Body of pancreas (tissue), 4 donors: Measurements from ENCODE around the gene ENTPD1. TPM values are rescaled to one million over a fixed set of nuclear protein-coding genes. Genes with fewer than 3 reads are reported as not detected.

ENCODE experiments used
- ATAC-seq: fragments of 150-250 bp; one replicate; pipeline ENCODE4 v1.9.1; 2016
- DNase-seq, 4 donors: peaks; one replicate each; pipeline ENCODE4 v3.0.0-alpha.2; 2019
- H3K27ac ChIP-seq, 4 donors: fragments of 200-600 bp; sonication (generic); 1 replicate in 3 of 4; 2 replicates in 1 of 4; pipeline versions ENCODE4 v1.5.1 to v1.6.1; 2016 to 2019; ENCODE audit warnings: mild to moderate bottlenecking in 1 of 4, mixed read lengths in 1 of 4, moderate library complexity in 1 of 4
- H3K27me3 ChIP-seq, 2 donors: fragments of 200-600 bp; sonication (generic); one replicate each; pipeline ENCODE4 v1.6.0; 2016; ENCODE audit warnings: mild to moderate bottlenecking in 1 of 2
- H3K36me3 ChIP-seq, 2 donors: fragments of 200-600 bp; sonication (generic); replicated peaks in 1 of 2; 2 replicates each; pipeline ENCODE4 v1.5.1; 2016; ENCODE audit warnings: low read depth in 2 of 2; ENCODE audit not compliant: insufficient read depth in 1 of 2
- H3K4me1 ChIP-seq: fragments of 200-600 bp; sonication (generic); one replicate; pipeline ENCODE4 v1.6.0; 2016
- H3K4me3 ChIP-seq, 2 donors: fragments of 200-600 bp; sonication (generic); 1 replicate in 1 of 2; 2 replicates in 1 of 2; pipeline ENCODE4 v1.5.1; 2016 to 2019
- H3K9me3 ChIP-seq, 3 donors: fragments of 200-600 bp; sonication (generic); 1 replicate in 2 of 3; 2 replicates in 1 of 3; pipeline ENCODE4 v1.5.1; 2016
- POLR2A ChIP-seq, 3 donors: fragments of 450-650 bp; IDR thresholded peaks; one replicate each; pipeline ENCODE4 v1.6.1; 2016; ENCODE audit warnings: antibody characterized with exemption in 3 of 3, mild to moderate bottlenecking in 2 of 3
- WGBS, 2 donors: methylation state at CpG; one replicate each; pipeline ENCODE4 v1.1.5; 2017; 5-methylcytosine and 5-hydroxymethylcytosine counted together
- intact Hi-C: fragments of 100-400 bp; cut with DNase I; formaldehyde crosslinking; loops from one replicate; pipeline ENCODE4 v1.15.1; 2023
- total RNA-seq, 2 donors: library from RNA; depleted of rRNA; stranded (reverse); fragments of >200 nt; gene quantifications; one replicate each; pipeline ENCODE4 v1.1.0, GENCODE V29; 2016
- TF ChIP-seq, protein P1 (sequence below), 7 experiments: fragments of 450-650 bp in 4 of 7; fragments of 200-600 bp in 3 of 7; sonication (generic) in 3 of 7; IDR thresholded peaks; one replicate each; pipeline ENCODE4 v1.5.1; 2016 to 2019; ENCODE audit warnings: antibody characterized with exemption in 7 of 7

Gene ENTPD1
- total RNA-seq, 2 donors from 2014 or later: 2.1 to 3.0 TPM

DNA sequence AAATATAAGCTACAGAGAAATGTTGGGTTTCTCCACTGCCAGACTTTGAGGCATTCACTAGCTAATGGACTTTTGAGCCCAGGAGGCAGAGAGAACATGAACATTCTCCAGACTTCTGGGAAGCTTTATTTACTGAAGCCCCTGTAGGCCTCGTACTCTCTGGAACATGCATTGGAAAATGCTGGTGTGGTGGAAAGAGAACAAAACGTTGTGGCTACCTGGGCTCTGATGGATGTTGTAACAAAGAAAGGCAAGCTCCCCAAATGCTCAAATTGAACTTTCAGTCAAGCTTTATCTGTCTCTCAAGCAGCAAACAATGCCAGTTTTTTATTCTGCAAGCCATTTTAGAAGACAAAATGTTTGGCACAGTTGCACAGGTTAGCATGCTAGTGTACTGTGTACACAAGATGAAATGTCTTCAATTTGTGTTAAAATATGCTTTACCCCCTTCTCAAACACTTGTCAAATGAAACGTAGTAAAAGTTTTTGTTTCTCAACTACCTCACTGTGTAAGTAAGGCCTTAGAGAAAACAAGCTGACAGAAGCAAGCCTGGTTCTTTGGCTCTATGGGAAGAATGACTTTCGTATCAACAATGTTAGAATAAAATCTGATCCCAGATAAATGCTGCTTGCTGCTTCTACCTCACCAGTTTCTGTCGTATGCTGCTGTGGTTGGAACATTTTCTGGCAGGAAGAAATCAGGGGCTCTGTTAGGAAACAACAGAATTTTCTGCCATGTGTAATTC lies 80.8 kb downstream of the ENTPD1 start:
- ATAC-seq (no peak), DNase-seq (no peak)
- Histone ChIP-seq H3K36me3 (no peaks in the 10 kb centered on the region), H3K27ac (no peak overlapping the region), H3K4me1 (no peaks in the 10 kb centered on the region), H3K4me3 (no peak overlapping the region), H3K27me3 (no peaks in the 10 kb centered on the region), H3K9me3 (no peaks in the 10 kb centered on the region)
- WGBS, 2 donors: 45 to 52% methylated on average over 5 of the region's 5 CpGs
- intact Hi-C loops: no loop called here
- TF ChIP-seq, protein P1, sequence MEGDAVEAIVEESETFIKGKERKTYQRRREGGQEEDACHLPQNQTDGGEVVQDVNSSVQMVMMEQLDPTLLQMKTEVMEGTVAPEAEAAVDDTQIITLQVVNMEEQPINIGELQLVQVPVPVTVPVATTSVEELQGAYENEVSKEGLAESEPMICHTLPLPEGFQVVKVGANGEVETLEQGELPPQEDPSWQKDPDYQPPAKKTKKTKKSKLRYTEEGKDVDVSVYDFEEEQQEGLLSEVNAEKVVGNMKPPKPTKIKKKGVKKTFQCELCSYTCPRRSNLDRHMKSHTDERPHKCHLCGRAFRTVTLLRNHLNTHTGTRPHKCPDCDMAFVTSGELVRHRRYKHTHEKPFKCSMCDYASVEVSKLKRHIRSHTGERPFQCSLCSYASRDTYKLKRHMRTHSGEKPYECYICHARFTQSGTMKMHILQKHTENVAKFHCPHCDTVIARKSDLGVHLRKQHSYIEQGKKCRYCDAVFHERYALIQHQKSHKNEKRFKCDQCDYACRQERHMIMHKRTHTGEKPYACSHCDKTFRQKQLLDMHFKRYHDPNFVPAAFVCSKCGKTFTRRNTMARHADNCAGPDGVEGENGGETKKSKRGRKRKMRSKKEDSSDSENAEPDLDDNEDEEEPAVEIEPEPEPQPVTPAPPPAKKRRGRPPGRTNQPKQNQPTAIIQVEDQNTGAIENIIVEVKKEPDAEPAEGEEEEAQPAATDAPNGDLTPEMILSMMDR (IDR thresholded peaks at IDR 0.05): no peak
- no peak for TF ChIP-seq POLR2A (IDR thresholded peaks at IDR 0.05)

DNA sequence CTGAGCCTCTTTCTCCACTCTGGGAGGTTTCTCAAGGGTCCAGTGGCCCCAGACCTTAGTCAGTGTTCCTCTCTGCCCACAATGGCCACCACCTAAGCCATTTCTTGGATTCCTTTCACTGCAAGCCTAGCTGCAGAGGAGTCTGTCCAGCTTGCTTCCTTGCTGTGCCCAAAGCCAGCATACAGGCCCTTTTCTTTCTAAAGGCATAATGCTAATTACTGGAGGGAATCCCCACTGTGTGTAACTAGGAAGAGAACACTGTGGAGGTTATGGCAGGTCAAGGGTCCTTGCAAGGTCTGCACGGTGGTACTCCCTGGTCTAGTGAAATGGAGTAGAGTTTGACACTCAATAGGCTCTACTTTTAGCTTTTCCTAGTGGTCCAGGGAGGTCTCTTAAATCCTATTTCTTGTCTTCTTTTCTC lies 81.4 kb downstream of the ENTPD1 start:
- Histone ChIP-seq H3K4me3 (no peak overlapping the region), H3K9me3 (no peaks in the 10 kb centered on the region), H3K36me3 (no peaks in the 10 kb centered on the region), H3K27ac (no peak overlapping the region), H3K27me3 (no peaks in the 10 kb centered on the region), H3K4me1 (no peaks in the 10 kb centered on the region)
- intact Hi-C loops: no loop called here
- ATAC-seq (no peak), DNase-seq (no peak)
- TF ChIP-seq, protein P1 (IDR thresholded peaks at IDR 0.05): no peak
- no peak for TF ChIP-seq POLR2A (IDR thresholded peaks at IDR 0.05)
- 58 to 59% methylated on average over 1 of the region's 1 CpG for WGBS, 2 donors

DNA sequence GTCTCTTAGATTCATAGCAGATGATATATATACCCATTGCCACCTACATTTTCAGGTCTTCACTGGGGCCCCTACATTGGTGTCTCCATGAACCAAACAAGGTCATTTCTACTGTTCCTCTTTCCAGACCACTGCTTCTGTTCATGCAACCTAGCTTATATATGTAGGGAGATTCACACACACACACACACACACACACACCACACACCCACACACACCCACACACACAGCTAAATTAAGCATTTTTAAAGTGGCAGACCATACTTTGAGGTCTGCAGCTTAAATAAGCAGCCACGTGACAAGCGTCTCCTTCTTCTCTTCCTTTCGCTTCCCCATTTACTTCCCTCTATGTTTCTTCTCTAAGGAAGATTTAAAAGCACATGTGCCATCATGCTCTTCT lies 81.8 kb downstream of the ENTPD1 start:
- Histone ChIP-seq H3K27ac (no peak overlapping the region), H3K27me3 (no peaks in the 10 kb centered on the region), H3K9me3 (no peaks in the 10 kb centered on the region), H3K4me3 (no peak overlapping the region), H3K36me3 (no peaks in the 10 kb centered on the region), H3K4me1 (no peaks in the 10 kb centered on the region)
- WGBS, 2 donors: 80 to 87% methylated on average over 3 of the region's 3 CpGs
- TF ChIP-seq, protein P1 (IDR thresholded peaks at IDR 0.05): no peak
- no peak for TF ChIP-seq POLR2A (IDR thresholded peaks at IDR 0.05)
- DNase-seq (peak in 1 of 4 donors; percentile 46), ATAC-seq (no peak)
- intact Hi-C loops: no loop called here

DNA sequence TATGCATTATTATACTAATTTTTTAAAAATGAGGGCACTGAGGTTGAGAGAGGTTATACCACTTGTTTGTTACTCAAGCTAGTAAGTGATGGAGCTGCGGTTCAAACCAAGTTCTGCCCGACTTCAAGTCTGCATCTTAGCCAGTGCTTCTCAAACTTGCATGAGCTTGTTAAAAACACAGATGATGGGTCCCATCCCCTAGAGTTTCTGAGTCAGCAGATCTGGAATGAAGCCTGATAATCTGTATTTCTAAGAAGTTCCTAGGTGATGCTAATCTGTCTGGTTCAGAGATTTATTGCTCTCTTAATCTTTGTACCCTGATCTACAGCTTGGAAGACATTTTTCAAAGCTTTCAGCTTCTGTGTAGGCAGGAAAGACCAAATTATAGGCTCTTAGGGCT lies 84.2 kb downstream of the ENTPD1 start:
- H3K4me3 ChIP-seq: no peak overlapping the region
- H3K27ac ChIP-seq: no peak overlapping the region
- DNase-seq (no peak), ATAC-seq (no peak)
- no peaks in the 10 kb centered on the region for H3K36me3 ChIP-seq
- TF ChIP-seq, protein P1 (IDR thresholded peaks at IDR 0.05): no peak
- TF ChIP-seq POLR2A (IDR thresholded peaks at IDR 0.05): no peak
- no peaks in the 10 kb centered on the region for H3K9me3 ChIP-seq
- no peaks in the 10 kb centered on the region for H3K4me1 ChIP-seq
- intact Hi-C loops: loop anchor here (10.0 kb wide), 1 partner anchor 135 kb away; no protein-coding TSS in a partner anchor
- H3K27me3 ChIP-seq: no peaks in the 10 kb centered on the region
- WGBS, 2 donors: 38 to 82% methylated on average over 2 of the region's 2 CpGs

DNA sequence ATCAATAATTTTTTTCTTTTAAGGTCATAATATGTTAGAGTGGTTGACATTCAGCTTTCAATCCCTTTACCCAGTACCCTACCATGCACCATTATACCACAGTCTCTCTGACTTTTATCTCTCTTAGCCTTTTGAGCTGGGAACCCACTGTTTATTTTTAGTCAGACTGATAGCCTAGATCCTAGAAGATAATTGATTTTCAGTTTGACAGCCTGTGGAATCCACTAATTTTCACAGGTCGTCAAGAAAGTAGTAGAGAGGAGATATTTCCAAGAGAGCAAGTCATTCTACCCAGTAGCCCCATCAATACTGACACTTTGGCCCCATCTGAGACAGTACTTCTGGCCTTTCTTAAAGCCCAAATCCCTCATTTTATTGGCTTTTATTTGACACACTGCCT lies 84.7 kb downstream of the ENTPD1 start:
- H3K36me3 ChIP-seq: no peaks in the 10 kb centered on the region
- H3K27me3 ChIP-seq: no peaks in the 10 kb centered on the region
- H3K9me3 ChIP-seq: no peaks in the 10 kb centered on the region
- intact Hi-C loops: loop anchor here (10.0 kb wide), 1 partner anchor 136 kb away; no protein-coding TSS in a partner anchor
- ATAC-seq: no peak
- no peak overlapping the region for H3K27ac ChIP-seq
- no peak overlapping the region for H3K4me3 ChIP-seq
- TF ChIP-seq, protein P1 (IDR thresholded peaks at IDR 0.05): no peak
- no peak for TF ChIP-seq POLR2A (IDR thresholded peaks at IDR 0.05)
- WGBS, 2 donors: 33 to 36% methylated on average over 1 of the region's 1 CpG
- no peak for DNase-seq
- no peaks in the 10 kb centered on the region for H3K4me1 ChIP-seq
